ENCODE measurements around the gene PCDHB2. TPM values are rescaled to one million over a fixed set of nuclear protein-coding genes. Genes with fewer than 3 reads are reported as not detected.
"Not testable (repeated sequence)": the region's sequence is repeated elsewhere in the genome, so short reads cannot be mapped to it uniquely, and the experiment has no call there.

The PCDHB2 gene
- total RNA-seq: not detected

GRCh38 chr5:141094481-141095262 lies at the start of gene PCDHB2:
PCDHB2 (plus strand) TSS chr5:141094615; CDS start chr5:141094791, 176 bp downstream.
- DNase-seq (ENCODE audit: low spot score in 2 of 2) (no peak), ATAC-seq (no peak)
- H3K9me3 Mint-ChIP-seq: peaks cover 14 to 16% of the 10 kb centered on the region in 2 donors
- H3K27ac Mint-ChIP-seq: no peak within 1 kb of the TSS
- peaks cover 18 to 29% of the 10 kb centered on the region in 2 donors for H3K36me3 Mint-ChIP-seq

GRCh38 chr5:141050622-141051520 lies 43.5 kb upstream of the PCDHB2 start, which contains the start of gene PCDHB1:
PCDHB1 (plus strand) TSS chr5:141051374; CDS start chr5:141051471, 97 bp downstream.
- H3K9me3 Mint-ChIP-seq: peaks cover 6 to 12% of the 10 kb centered on the region in 2 donors
- DNase-seq (ENCODE audit: low spot score in 2 of 2) (no peak), ATAC-seq (no peak)
- H3K36me3 Mint-ChIP-seq: peaks cover 14 to 26% of the 10 kb centered on the region in 2 donors
- no peak within 1 kb of the TSS for H3K27ac Mint-ChIP-seq

- no peak overlapping the region for H3K27ac Mint-ChIP-seq
- peaks cover 14 to 26% of the 10 kb centered on the region in 2 donors for H3K36me3 Mint-ChIP-seq
- DNase-seq (ENCODE audit: low spot score in 2 of 2): no peak
- no peak for ATAC-seq
- peaks cover 6 to 12% of the 10 kb centered on the region in 2 donors for H3K9me3 Mint-ChIP-seq
Observed at GRCh38 chr5:141051521-141051866, 42.9 kb upstream of the PCDHB2 start.

GRCh38 chr5:141077826-141078225 lies 16.6 kb upstream of the PCDHB2 start:
- Mint-ChIP-seq H3K27ac (no peak overlapping the region), H3K9me3 (peaks cover 6% of the 10 kb centered on the region in 2 donors), H3K36me3 (peaks cover 8 to 10% of the 10 kb centered on the region in 2 donors)
- ATAC-seq: no peak
- DNase-seq (ENCODE audit: low spot score in 2 of 2): no peak

GRCh38 chr5:141082228-141082627 lies 12.2 kb upstream of the PCDHB2 start:
- Mint-ChIP-seq H3K36me3 (peaks cover 13% of the 10 kb centered on the region in 2 donors), H3K9me3 (peaks cover 3 to 9% of the 10 kb centered on the region in 2 donors), H3K27ac (no peak overlapping the region)
- ATAC-seq: no peak
- no peak for DNase-seq (ENCODE audit: low spot score in 2 of 2)

DNA sequence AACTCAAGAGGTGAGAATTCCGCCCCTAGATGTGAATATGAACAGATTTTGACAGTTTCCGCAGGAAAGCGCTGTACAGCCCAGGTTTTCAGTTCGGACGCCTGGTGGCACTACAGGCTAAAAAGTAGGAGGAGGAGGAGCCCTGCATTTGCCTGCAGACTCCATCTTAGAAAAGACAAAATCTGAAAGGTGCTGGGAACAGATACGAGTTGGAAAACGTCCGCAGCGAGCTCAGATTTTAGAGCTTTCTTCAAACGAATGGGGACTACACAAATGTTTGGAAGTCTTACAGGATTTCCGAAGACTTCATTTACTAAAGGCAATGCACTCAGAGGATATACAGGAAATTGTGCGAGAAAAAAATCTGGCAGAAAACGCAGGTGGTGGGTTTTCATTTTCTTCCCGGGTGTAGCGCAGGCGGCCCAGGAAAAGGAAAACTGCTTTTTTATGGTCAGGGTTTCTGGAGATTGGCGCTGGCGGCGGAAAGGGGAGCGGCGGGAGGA lies 9.9 kb upstream of the PCDHB2 start:
- Mint-ChIP-seq H3K27ac (no peak overlapping the region), H3K9me3 (peaks cover 8 to 9% of the 10 kb centered on the region in 2 donors), H3K36me3 (peaks cover 9 to 16% of the 10 kb centered on the region in 2 donors)
- peak; percentile 52 to 70 for ATAC-seq
- peak in 1 of 2 donors; percentile 13 for DNase-seq (ENCODE audit: low spot score in 2 of 2)

DNA sequence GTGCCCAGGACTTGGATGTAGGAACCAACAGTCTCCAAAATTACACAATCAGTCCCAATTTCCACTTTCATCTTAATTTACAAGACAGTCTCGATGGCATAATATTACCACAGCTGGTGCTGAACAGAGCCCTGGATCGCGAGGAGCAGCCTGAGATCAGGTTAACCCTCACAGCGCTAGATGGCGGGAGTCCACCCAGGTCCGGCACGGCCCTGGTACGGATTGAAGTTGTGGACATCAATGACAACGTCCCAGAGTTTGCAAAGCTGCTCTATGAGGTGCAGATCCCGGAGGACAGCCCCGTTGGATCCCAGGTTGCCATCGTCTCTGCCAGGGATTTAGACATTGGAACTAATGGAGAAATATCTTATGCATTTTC lies 837 bp downstream of the PCDHB2 start:
- ATAC-seq: no peak
- no peak for DNase-seq (ENCODE audit: low spot score in 2 of 2)
- Mint-ChIP-seq H3K9me3 (peaks cover 16 to 21% of the 10 kb centered on the region in 2 donors), H3K27ac (no peak overlapping the region), H3K36me3 (peaks cover 23 to 33% of the 10 kb centered on the region in 2 donors)

- Mint-ChIP-seq H3K9me3 (peaks cover 20 to 25% of the 10 kb centered on the region in 2 donors), H3K36me3 (peaks cover 32 to 36% of the 10 kb centered on the region in 2 donors)
- H3K27ac Mint-ChIP-seq; DNase-seq (ENCODE audit: low spot score in 2 of 2); ATAC-seq: not testable (repeated sequence)
Observed at GRCh38 chr5:141096181-141096580, 1.8 kb downstream of the PCDHB2 start.

DNA sequence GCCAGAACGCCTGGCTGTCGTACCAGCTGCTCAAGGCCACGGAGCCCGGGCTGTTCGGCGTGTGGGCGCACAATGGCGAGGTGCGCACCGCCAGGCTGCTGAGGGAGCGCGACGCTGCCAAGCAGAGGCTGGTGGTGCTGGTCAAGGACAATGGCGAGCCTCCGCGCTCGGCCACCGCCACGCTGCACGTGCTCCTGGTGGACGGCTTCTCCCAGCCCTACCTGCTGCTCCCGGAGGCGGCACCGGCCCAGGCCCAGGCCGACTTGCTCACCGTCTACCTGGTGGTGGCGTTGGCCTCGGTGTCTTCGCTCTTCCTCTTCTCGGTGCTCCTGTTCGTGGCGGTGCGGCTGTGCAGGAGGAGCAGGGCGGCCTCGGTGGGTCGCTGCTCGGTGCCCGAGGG lies 2.2 kb downstream of the PCDHB2 start:
- not testable (repeated sequence) for ATAC-seq; H3K27ac Mint-ChIP-seq; DNase-seq (ENCODE audit: low spot score in 2 of 2)
- peaks cover 37 to 40% of the 10 kb centered on the region in 2 donors for H3K36me3 Mint-ChIP-seq
- peaks cover 20 to 25% of the 10 kb centered on the region in 2 donors for H3K9me3 Mint-ChIP-seq

DNA sequence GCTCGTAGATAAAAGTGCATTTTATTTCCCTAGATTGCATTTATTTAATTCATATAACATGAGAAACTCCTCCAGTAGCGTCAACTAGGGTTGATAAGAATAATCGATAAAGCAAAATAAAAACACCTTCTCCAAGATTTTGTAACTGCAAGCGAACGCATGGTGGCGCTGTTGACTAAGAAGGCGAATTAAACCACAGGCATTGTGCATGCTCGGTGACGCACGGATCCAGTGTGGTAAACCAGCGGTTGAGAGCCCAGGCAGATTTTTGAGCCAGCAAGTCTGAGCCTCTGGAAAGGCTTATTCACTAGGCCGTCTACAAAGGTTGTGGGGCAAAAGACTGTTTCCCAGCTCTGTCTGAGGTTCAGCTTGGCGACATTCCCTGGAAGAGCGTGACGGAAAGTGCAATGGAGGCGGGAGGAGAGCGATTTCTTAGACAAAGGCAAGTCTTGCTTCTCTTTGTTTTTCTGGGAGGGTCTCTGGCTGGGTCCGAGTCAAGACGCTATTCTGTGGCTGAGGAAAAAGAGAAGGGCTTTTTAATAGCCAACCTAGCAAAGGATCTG lies 5.9 kb downstream of the PCDHB2 start, which contains the start of gene PCDHB3:
TSS of gene PCDHB3 (plus strand) at position 231 of the 563 bp plus-strand sequence. CDS start at position 408, 177 bp downstream.
- peak; percentile 34 to 44 for ATAC-seq
- peaks cover 9 to 14% of the 10 kb centered on the region in 2 donors for H3K9me3 Mint-ChIP-seq
- peak in 1 of 2 donors; percentile 41 for DNase-seq (ENCODE audit: low spot score in 2 of 2)
- H3K27ac Mint-ChIP-seq: peak within 1 kb of the TSS in 1 of 2 donors; percentile 65
- H3K36me3 Mint-ChIP-seq: peaks cover 29 to 31% of the 10 kb centered on the region in 2 donors

- Mint-ChIP-seq H3K9me3 (peaks cover 9 to 14% of the 10 kb centered on the region in 2 donors), H3K27ac (no peak overlapping the region), H3K36me3 (peaks cover 23 to 31% of the 10 kb centered on the region in 2 donors)
- ATAC-seq (no peak), DNase-seq (ENCODE audit: low spot score in 2 of 2) (no peak)
Observed at GRCh38 chr5:141101059-141101458, 6.6 kb downstream of the PCDHB2 start.

- not testable (repeated sequence) for ATAC-seq; DNase-seq (ENCODE audit: low spot score in 2 of 2); H3K27ac Mint-ChIP-seq
- H3K9me3 Mint-ChIP-seq: peaks cover 9 to 14% of the 10 kb centered on the region in 2 donors
- H3K36me3 Mint-ChIP-seq: peaks cover 23 to 28% of the 10 kb centered on the region in 2 donors
Observed at GRCh38 chr5:141102070-141102469, 7.7 kb downstream of the PCDHB2 start.

DNA sequence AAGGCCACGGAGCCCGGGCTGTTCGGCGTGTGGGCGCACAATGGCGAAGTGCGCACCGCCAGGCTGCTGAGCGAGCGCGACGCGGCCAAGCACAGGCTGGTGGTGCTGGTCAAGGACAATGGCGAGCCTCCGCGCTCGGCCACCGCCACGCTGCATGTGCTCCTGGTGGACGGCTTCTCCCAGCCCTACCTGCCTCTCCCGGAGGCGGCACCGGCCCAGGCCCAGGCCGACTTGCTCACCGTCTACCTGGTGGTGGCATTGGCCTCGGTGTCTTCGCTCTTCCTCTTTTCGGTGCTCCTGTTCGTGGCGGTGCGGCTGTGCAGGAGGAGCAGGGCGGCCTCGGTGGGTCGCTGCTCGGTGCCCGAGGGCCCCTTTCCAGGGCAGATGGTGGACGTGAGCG lies 8.1 kb downstream of the PCDHB2 start:
- ATAC-seq; H3K27ac Mint-ChIP-seq; DNase-seq (ENCODE audit: low spot score in 2 of 2): not testable (repeated sequence)
- Mint-ChIP-seq H3K36me3 (peaks cover 23 to 28% of the 10 kb centered on the region in 2 donors), H3K9me3 (peaks cover 9 to 14% of the 10 kb centered on the region in 2 donors)

DNA sequence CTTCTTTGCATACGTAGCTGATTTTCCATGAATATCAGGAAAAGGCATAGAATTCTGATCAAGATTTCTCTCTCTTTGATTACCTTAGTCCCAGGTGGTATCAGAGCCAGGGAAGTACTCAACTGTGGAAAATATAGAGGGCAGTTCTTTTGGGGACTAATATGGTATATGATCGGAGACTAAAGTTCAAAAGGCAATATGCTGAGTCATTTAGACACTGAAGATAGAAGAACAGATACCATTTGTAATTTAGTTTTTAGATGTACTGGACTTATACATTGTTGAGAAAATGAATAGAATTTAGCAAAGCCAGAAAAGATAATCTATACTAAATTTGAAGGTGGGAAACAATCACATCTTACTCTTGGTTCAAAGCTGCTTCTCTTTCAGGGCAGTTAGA lies 10.9 kb downstream of the PCDHB2 start:
- no peak overlapping the region for H3K27ac Mint-ChIP-seq
- ATAC-seq (no peak), DNase-seq (ENCODE audit: low spot score in 2 of 2) (no peak)
- peaks cover 18 to 19% of the 10 kb centered on the region in 2 donors for H3K36me3 Mint-ChIP-seq
- H3K9me3 Mint-ChIP-seq: peaks cover 3 to 6% of the 10 kb centered on the region in 2 donors

DNA sequence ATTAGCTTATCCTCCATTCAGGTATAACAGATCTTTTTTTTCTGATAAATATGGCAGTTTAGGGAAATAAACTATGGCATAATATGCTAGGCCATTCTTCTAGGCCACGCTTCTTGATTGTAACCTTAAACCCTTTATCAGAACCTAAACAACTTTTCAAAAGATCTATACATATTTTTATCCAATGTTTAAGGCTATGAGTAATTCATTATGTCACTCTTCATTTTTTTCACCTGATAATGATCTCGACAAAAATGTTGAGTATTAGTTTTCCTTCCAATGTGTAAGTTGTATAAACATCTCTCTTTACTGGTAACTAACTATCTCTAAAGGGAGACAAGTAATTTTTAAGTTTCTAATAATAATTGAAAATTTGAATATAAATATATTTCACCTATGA lies 24.8 kb downstream of the PCDHB2 start:
- DNase-seq (ENCODE audit: low spot score in 2 of 2) (no peak), ATAC-seq (no peak)
- Mint-ChIP-seq H3K36me3 (peaks cover 21 to 22% of the 10 kb centered on the region in 2 donors), H3K27ac (no peak overlapping the region), H3K9me3 (peaks cover 16 to 19% of the 10 kb centered on the region in 2 donors)

DNA sequence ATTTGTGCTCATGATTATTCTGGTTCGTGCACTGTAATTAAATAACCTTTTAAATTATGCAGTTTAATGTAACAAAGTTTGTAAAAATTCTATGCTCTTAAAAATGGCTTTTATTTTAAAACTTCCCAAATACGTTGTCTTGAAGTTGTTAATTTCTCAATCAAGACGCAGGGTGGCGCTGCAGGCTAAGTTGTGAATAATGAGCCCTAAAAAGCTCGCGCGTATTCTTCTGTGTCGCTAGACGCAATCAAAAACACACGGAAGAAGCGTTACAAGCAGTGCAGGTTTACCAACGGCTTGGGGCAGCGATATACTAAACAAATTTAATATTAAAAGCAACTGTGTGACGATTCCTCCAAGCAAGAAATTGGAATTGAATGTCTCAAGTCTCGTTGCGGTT lies 27.1 kb downstream of the PCDHB2 start, which contains the start of gene PCDHB4:
TSS of gene PCDHB4 (plus strand) at position 256 of the 400 bp plus-strand sequence. CDS start 181 bp downstream, outside the sequence.
- H3K27ac Mint-ChIP-seq: no peak within 1 kb of the TSS
- DNase-seq (ENCODE audit: low spot score in 2 of 2) (no peak), ATAC-seq (no peak)
- peaks cover 19 to 22% of the 10 kb centered on the region in 2 donors for H3K36me3 Mint-ChIP-seq
- peaks cover 7 to 11% of the 10 kb centered on the region in 2 donors for H3K9me3 Mint-ChIP-seq
